ENCODE data around the gene SHC4.

The SHC4 gene

GRCh38 chr15:48785712-48786111 lies 178.0 kb downstream of the SHC4 start:
- H2BK12ac ChIP-seq (ENCODE audit: low read length), result no peak overlapping the region
- H2AFZ ChIP-seq (ENCODE audit: insufficient read depth, low read length, poor library complexity), result no peak overlapping the region
- H3K4me1 ChIP-seq (ENCODE audit: control insufficient read depth in 1 of 2, insufficient read depth in 2 of 2, low read length in 2 of 2), result no peaks in the 10 kb centered on the region
- no peak overlapping the region for H4K91ac ChIP-seq (ENCODE audit: low read depth, low read length)
- H2BK5ac ChIP-seq (ENCODE audit: low read depth, low read length, poor library complexity), result no peak overlapping the region
- DNase-seq, result no peak
- H4K8ac ChIP-seq (ENCODE audit: low read depth, low read length), result no peak overlapping the region
- no peaks in the 10 kb centered on the region for H3K79me1 ChIP-seq (ENCODE audit: low read length)
- H3K9me3 ChIP-seq (ENCODE audit: insufficient read depth, low read depth, low read length), result no peaks in the 10 kb centered on the region
- H3K4me3 ChIP-seq (ENCODE audit: low read depth, low read length), result no peak overlapping the region
- no peaks in the 10 kb centered on the region for H3K27me3 ChIP-seq (ENCODE audit: insufficient read depth, low read length)
- H3K27ac ChIP-seq (ENCODE audit: low read depth, low read length), result no peak overlapping the region
- H3K4ac ChIP-seq (ENCODE audit: low read depth, low read length), result no peak overlapping the region
- H3K18ac ChIP-seq (ENCODE audit: low read length), result no peak overlapping the region
- no peak overlapping the region for H2AK5ac ChIP-seq (ENCODE audit: low read length)
- no peak overlapping the region for H3K9ac ChIP-seq (ENCODE audit: low read length)
- no peaks in the 10 kb centered on the region for H3K79me2 ChIP-seq (ENCODE audit: control insufficient read depth, insufficient read depth, low read length, poor library complexity)
- H3K36me3 ChIP-seq (ENCODE audit: control insufficient read depth in 1 of 2, insufficient read depth in 2 of 2, low read length in 2 of 2), result peaks cover 2% of the 10 kb centered on the region in 2 experiments
- WGBS (ENCODE audit: extremely low coverage, insufficient coverage, insufficient read length), result no CpG with 5 or more reads among the region's 2 CpGs
- H3K14ac ChIP-seq (ENCODE audit: low read length), result no peak overlapping the region
- H4K12ac ChIP-seq (ENCODE audit: low read depth, low read length), result no peak overlapping the region
- no peak overlapping the region for H3K23ac ChIP-seq (ENCODE audit: low read length)
- H2BK120ac ChIP-seq (ENCODE audit: insufficient read depth, low read length, poor library complexity), result no peak overlapping the region
- H3K4me2 ChIP-seq (ENCODE audit: low read length), result no peak overlapping the region

DNA sequence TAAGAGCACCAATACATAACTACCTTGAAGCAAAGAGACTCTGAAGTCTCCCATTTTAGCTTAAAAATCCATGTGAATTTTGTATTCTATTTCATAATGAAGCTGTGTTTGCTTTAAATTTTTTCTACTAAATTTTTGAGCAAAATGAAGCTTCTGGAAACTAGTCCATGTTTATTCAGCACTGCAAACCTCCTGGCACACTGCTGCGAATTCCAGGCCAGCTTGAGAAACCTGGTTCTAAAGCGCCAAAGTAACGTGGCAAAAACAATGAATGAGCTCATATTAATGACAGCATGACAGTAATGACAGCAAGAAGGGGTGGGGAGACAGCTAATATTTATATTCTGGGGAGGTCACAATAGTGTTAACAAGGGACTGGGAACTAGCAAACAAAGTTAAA lies 178.5 kb downstream of the SHC4 start:
- no peaks in the 10 kb centered on the region for H3K79me2 ChIP-seq (ENCODE audit: control insufficient read depth, insufficient read depth, low read length, poor library complexity)
- no peak overlapping the region for H3K23ac ChIP-seq (ENCODE audit: low read length)
- H3K9me3 ChIP-seq (ENCODE audit: insufficient read depth, low read depth, low read length), result no peaks in the 10 kb centered on the region
- H2BK120ac ChIP-seq (ENCODE audit: insufficient read depth, low read length, poor library complexity), result no peak overlapping the region
- no peaks in the 10 kb centered on the region for H3K4me1 ChIP-seq (ENCODE audit: control insufficient read depth in 1 of 2, insufficient read depth in 2 of 2, low read length in 2 of 2)
- H2AFZ ChIP-seq (ENCODE audit: insufficient read depth, low read length, poor library complexity), result no peak overlapping the region
- DNase-seq, result no peak
- H4K12ac ChIP-seq (ENCODE audit: low read depth, low read length), result no peak overlapping the region
- H3K4me3 ChIP-seq (ENCODE audit: low read depth, low read length), result no peak overlapping the region
- no CpG with 5 or more reads among the region's 3 CpGs for WGBS (ENCODE audit: extremely low coverage, insufficient coverage, insufficient read length)
- no peak overlapping the region for H2BK12ac ChIP-seq (ENCODE audit: low read length)
- peaks cover 2 to 4% of the 10 kb centered on the region in 2 experiments for H3K36me3 ChIP-seq (ENCODE audit: control insufficient read depth in 1 of 2, insufficient read depth in 2 of 2, low read length in 2 of 2)
- H4K8ac ChIP-seq (ENCODE audit: low read depth, low read length), result no peak overlapping the region
- no peaks in the 10 kb centered on the region for H3K79me1 ChIP-seq (ENCODE audit: low read length)
- no peak overlapping the region for H2AK5ac ChIP-seq (ENCODE audit: low read length)
- H3K14ac ChIP-seq (ENCODE audit: low read length), result no peak overlapping the region
- H3K27ac ChIP-seq (ENCODE audit: low read depth, low read length), result no peak overlapping the region
- H4K91ac ChIP-seq (ENCODE audit: low read depth, low read length), result no peak overlapping the region
- H3K4ac ChIP-seq (ENCODE audit: low read depth, low read length), result no peak overlapping the region
- no peaks in the 10 kb centered on the region for H3K27me3 ChIP-seq (ENCODE audit: insufficient read depth, low read length)
- H3K9ac ChIP-seq (ENCODE audit: low read length), result no peak overlapping the region
- no peak overlapping the region for H2BK5ac ChIP-seq (ENCODE audit: low read depth, low read length, poor library complexity)
- no peak overlapping the region for H3K18ac ChIP-seq (ENCODE audit: low read length)
- no peak overlapping the region for H3K4me2 ChIP-seq (ENCODE audit: low read length)

DNA sequence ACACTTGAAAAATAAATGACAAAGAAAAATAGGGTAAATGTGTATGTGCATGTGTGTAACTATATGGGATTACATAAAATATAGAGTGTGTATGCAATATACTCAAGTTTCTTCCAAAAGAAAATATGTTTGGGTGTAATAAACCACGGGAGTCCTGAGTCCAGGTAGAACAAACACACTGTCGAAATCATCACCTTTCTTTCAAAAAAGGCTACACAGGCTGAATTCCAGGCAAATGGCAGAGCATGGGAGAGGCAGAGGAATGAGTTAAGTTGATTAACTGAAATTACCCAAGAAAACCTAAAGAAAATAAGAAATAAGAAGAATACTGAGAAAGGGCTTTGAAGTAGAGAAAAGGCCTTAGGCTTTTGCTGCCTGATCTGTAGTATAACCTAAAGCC lies 179.0 kb downstream of the SHC4 start:
- H3K27ac ChIP-seq (ENCODE audit: low read depth, low read length), result no peak overlapping the region
- H3K4ac ChIP-seq (ENCODE audit: low read depth, low read length), result no peak overlapping the region
- H3K4me3 ChIP-seq (ENCODE audit: low read depth, low read length), result no peak overlapping the region
- no peak for DNase-seq
- no peak overlapping the region for H3K14ac ChIP-seq (ENCODE audit: low read length)
- H4K12ac ChIP-seq (ENCODE audit: low read depth, low read length), result no peak overlapping the region
- H4K8ac ChIP-seq (ENCODE audit: low read depth, low read length), result no peak overlapping the region
- no peak overlapping the region for H3K9ac ChIP-seq (ENCODE audit: low read length)
- no peak overlapping the region for H4K91ac ChIP-seq (ENCODE audit: low read depth, low read length)
- no peaks in the 10 kb centered on the region for H3K79me2 ChIP-seq (ENCODE audit: control insufficient read depth, insufficient read depth, low read length, poor library complexity)
- H3K4me1 ChIP-seq (ENCODE audit: control insufficient read depth in 1 of 2, insufficient read depth in 2 of 2, low read length in 2 of 2), result no peaks in the 10 kb centered on the region
- no peak overlapping the region for H2BK5ac ChIP-seq (ENCODE audit: low read depth, low read length, poor library complexity)
- peaks cover 2 to 6% of the 10 kb centered on the region in 2 experiments for H3K36me3 ChIP-seq (ENCODE audit: control insufficient read depth in 1 of 2, insufficient read depth in 2 of 2, low read length in 2 of 2)
- H2BK12ac ChIP-seq (ENCODE audit: low read length), result no peak overlapping the region
- H3K9me3 ChIP-seq (ENCODE audit: insufficient read depth, low read depth, low read length), result no peaks in the 10 kb centered on the region
- no CpG with 5 or more reads among the region's 2 CpGs for WGBS (ENCODE audit: extremely low coverage, insufficient coverage, insufficient read length)
- H3K27me3 ChIP-seq (ENCODE audit: insufficient read depth, low read length), result no peaks in the 10 kb centered on the region
- H3K18ac ChIP-seq (ENCODE audit: low read length), result no peak overlapping the region
- H2AFZ ChIP-seq (ENCODE audit: insufficient read depth, low read length, poor library complexity), result no peak overlapping the region
- H3K4me2 ChIP-seq (ENCODE audit: low read length), result no peak overlapping the region
- H2AK5ac ChIP-seq (ENCODE audit: low read length), result no peak overlapping the region
- no peak overlapping the region for H3K23ac ChIP-seq (ENCODE audit: low read length)
- H2BK120ac ChIP-seq (ENCODE audit: insufficient read depth, low read length, poor library complexity), result no peak overlapping the region
- no peaks in the 10 kb centered on the region for H3K79me1 ChIP-seq (ENCODE audit: low read length)

DNA sequence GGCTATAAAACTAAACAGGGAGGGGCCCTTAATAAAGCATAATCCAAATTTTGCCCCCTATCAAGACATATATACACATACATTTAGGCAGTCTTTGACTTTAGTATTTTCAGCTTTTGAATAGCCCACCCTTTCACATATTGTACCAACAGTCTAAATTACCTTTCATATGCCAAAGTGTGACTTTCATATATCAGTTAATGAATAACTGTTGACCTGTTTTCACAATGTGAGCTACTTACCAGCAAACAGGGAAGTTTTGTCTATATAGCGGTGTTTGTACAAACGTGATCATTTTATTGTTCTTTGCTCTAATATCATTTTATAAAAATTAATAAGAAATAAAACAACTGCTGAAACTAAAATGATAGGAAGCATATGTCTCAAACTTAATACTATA lies 180.8 kb downstream of the SHC4 start:
- Histone ChIP-seq H2BK12ac (ENCODE audit: low read length) (no peak overlapping the region), H2BK5ac (ENCODE audit: low read depth, low read length, poor library complexity) (no peak overlapping the region), H3K9ac (ENCODE audit: low read length) (no peak overlapping the region), H2AFZ (ENCODE audit: insufficient read depth, low read length, poor library complexity) (no peak overlapping the region), H4K8ac (ENCODE audit: low read depth, low read length) (no peak overlapping the region), H2AK5ac (ENCODE audit: low read length) (no peak overlapping the region), H3K36me3 (ENCODE audit: control insufficient read depth in 1 of 2, insufficient read depth in 2 of 2, low read length in 2 of 2) (peaks cover 0 to 6% of the 10 kb centered on the region in 2 experiments), H4K91ac (ENCODE audit: low read depth, low read length) (no peak overlapping the region), H3K4me2 (ENCODE audit: low read length) (no peak overlapping the region), H3K4ac (ENCODE audit: low read depth, low read length) (no peak overlapping the region), H4K12ac (ENCODE audit: low read depth, low read length) (no peak overlapping the region), H3K4me3 (ENCODE audit: low read depth, low read length) (no peak overlapping the region), H3K4me1 (ENCODE audit: control insufficient read depth in 1 of 2, insufficient read depth in 2 of 2, low read length in 2 of 2) (no peaks in the 10 kb centered on the region), H3K9me3 (ENCODE audit: insufficient read depth, low read depth, low read length) (no peaks in the 10 kb centered on the region), H3K79me1 (ENCODE audit: low read length) (no peaks in the 10 kb centered on the region), H3K79me2 (ENCODE audit: control insufficient read depth, insufficient read depth, low read length, poor library complexity) (no peaks in the 10 kb centered on the region), H2BK120ac (ENCODE audit: insufficient read depth, low read length, poor library complexity) (no peak overlapping the region), H3K14ac (ENCODE audit: low read length) (no peak overlapping the region), H3K27me3 (ENCODE audit: insufficient read depth, low read length) (no peaks in the 10 kb centered on the region), H3K27ac (ENCODE audit: low read depth, low read length) (no peak overlapping the region), H3K23ac (ENCODE audit: low read length) (no peak overlapping the region), H3K18ac (ENCODE audit: low read length) (no peak overlapping the region)
- DNase-seq, result no peak
- WGBS (ENCODE audit: extremely low coverage, insufficient coverage, insufficient read length), result no CpG with 5 or more reads among the region's 2 CpGs
